Common myeloid progenitor, CD34-positive (primary cell): ENCODE data around the gene MEAK7.

Source experiments
- CTCF ChIA-PET: fragments of 350-600 bp; sonication (Branson Sonifier 250); formaldehyde crosslinking; loops from one replicate; lab custom pipeline; 2021; ENCODE audit warnings: antibody characterized with exemption; lab: Charles Lee
- POLR2A ChIA-PET: fragments of 350-600 bp; sonication (Branson Sonifier 250); formaldehyde crosslinking; loops from one replicate; lab custom pipeline; 2021; ENCODE audit warnings: antibody characterized with exemption; lab: Charles Lee
- DNase-seq, 3 donors: peaks; one replicate each; pipeline versions ENCODE4 v3.0.0 to v3.0.0-alpha.2; 2013
- H3K27ac ChIP-seq, 2 experiments: 1 replicate in 1 of 2; 2 replicates in 1 of 2; pipeline ENCODE4 v1.7.0; 2013; ENCODE audit warnings: inconsistent platforms in 2 of 2, low read length in 2 of 2, mild to moderate bottlenecking in 2 of 2, low read depth in 1 of 2, moderate library complexity in 1 of 2; ENCODE audit not compliant: severe bottlenecking in 2 of 2, insufficient read depth in 1 of 2, poor library complexity in 1 of 2
- H3K27me3 ChIP-seq, 5 experiments: replicated peaks in 2 of 5; 1 replicate in 3 of 5; 2 replicates in 2 of 5; pipeline versions ENCODE4 v1.6.1 to v1.7.0; 2013; ENCODE audit warnings: low read length in 4 of 5, mild to moderate bottlenecking in 2 of 5, moderate library complexity in 2 of 5, inconsistent platforms in 1 of 5; ENCODE audit not compliant: insufficient read depth in 5 of 5, control insufficient read depth in 4 of 5
- H3K36me3 ChIP-seq, 4 experiments: 1 replicate in 2 of 4; 2 replicates in 2 of 4; pipeline versions ENCODE4 v1.6.1 to v1.7.0; 2013; ENCODE audit warnings: low read length in 3 of 4, control low read depth in 1 of 4, mild to moderate bottlenecking in 1 of 4; ENCODE audit not compliant: control insufficient read depth in 4 of 4, insufficient read depth in 4 of 4
- H3K4me1 ChIP-seq, 4 experiments: 1 replicate in 3 of 4; 2 replicates in 1 of 4; pipeline versions ENCODE4 v1.6.1 to v1.7.1; 2013; ENCODE audit warnings: low read length in 3 of 4, mild to moderate bottlenecking in 3 of 4, control low read depth in 1 of 4, inconsistent platforms in 1 of 4, moderate library complexity in 1 of 4; ENCODE audit not compliant: control insufficient read depth in 4 of 4, insufficient read depth in 4 of 4; ENCODE audit errors: control extremely low read depth in 1 of 4
- H3K4me3 ChIP-seq, 7 experiments: 1 replicate in 4 of 7; 2 replicates in 3 of 7; pipeline versions ENCODE4 v1.5.1 to v1.7.0; 2013; ENCODE audit warnings: mild to moderate bottlenecking in 7 of 7, low read length in 6 of 7, moderate library complexity in 6 of 7, inconsistent platforms in 2 of 7, low read depth in 2 of 7, control low read depth in 1 of 7; ENCODE audit not compliant: insufficient read depth in 4 of 7, control insufficient read depth in 1 of 7; ENCODE audit errors: extremely low read depth in 1 of 7
- H3K9me3 ChIP-seq, 5 experiments: 1 replicate in 4 of 5; 2 replicates in 1 of 5; pipeline versions ENCODE4 v1.6.1 to v1.7.1; 2013; ENCODE audit warnings: low read length in 4 of 5, mild to moderate bottlenecking in 2 of 5, inconsistent platforms in 1 of 5, low read depth in 1 of 5, moderate library complexity in 1 of 5; ENCODE audit not compliant: control insufficient read depth in 4 of 5, insufficient read depth in 2 of 5; ENCODE audit errors: control extremely low read depth in 1 of 5
- WGBS: methylation state at CpG from one replicate; pipeline ENCODE4 v1.1.5; 2013; ENCODE audit not compliant: insufficient coverage; 5-methylcytosine and 5-hydroxymethylcytosine counted together

MEAK7 gene

GRCh38 chr16:84540194-84540593 is 35.7 kb upstream of the MEAK7 start:
- POLR2A ChIA-PET, result no interaction called here
- H3K9me3 ChIP-seq, result no peaks in the 10 kb centered on the region

GRCh38 chr16:84538222-84538840 is 33.9 kb upstream of the MEAK7 start:
- Histone ChIP-seq H3K27me3 (no peaks in the 10 kb centered on the region), H3K36me3 (no peaks in the 10 kb centered on the region), H3K4me3 (no peak overlapping the region), H3K4me1 (peaks cover 0 to under 1% (median 0%) of the 10 kb centered on the region in 4 experiments), H3K27ac (peak overlapping the region in 1 of 2 experiments; percentile 32), H3K9me3 (no peaks in the 10 kb centered on the region)
- ChIA-PET POLR2A (no interaction called here), CTCF (no interaction called here)
- 97% methylated on average over 5 of the region's 6 CpGs for WGBS
- no peak for DNase-seq

More at GRCh38 chr16:84540194-84540593, 35.7 kb upstream of the MEAK7 start:
- H3K36me3 ChIP-seq, result no peaks in the 10 kb centered on the region
- peaks cover 0 to 14% (median 9%) of the 10 kb centered on the region in 4 experiments for H3K4me1 ChIP-seq
- CTCF ChIA-PET, result interaction anchor here (1.1 to 1.2 kb wide), 3 partner anchors 12 to 28 kb away, joined by 3 to 5 read pairs (median 3); no protein-coding TSS in a partner anchor
- no peak for DNase-seq
- H3K27me3 ChIP-seq, result no peaks in the 10 kb centered on the region
- no peak overlapping the region for H3K4me3 ChIP-seq
- no peak overlapping the region for H3K27ac ChIP-seq
- 97% methylated on average over 4 of the region's 4 CpGs for WGBS

GRCh38 chr16:84537491-84538151 is 33.2 kb upstream of the MEAK7 start:
- H3K9me3 ChIP-seq, result no peaks in the 10 kb centered on the region
- peaks cover 0 to 7% (median 3%) of the 10 kb centered on the region in 4 experiments for H3K4me1 ChIP-seq
- POLR2A ChIA-PET, result no interaction called here
- no peaks in the 10 kb centered on the region for H3K27me3 ChIP-seq
- WGBS, result 80% methylated on average over 10 of the region's 11 CpGs
- no peaks in the 10 kb centered on the region for H3K36me3 ChIP-seq
- H3K4me3 ChIP-seq, result no peak overlapping the region
- H3K27ac ChIP-seq, result peak overlapping the region in 1 of 2 experiments; percentile 32
- no peak for DNase-seq
- CTCF ChIA-PET, result no interaction called here

- WGBS, result 96% methylated on average over 5 of the region's 9 CpGs
- POLR2A ChIA-PET, result no interaction called here
Observed at GRCh38 chr16:84535851-84536250, 31.4 kb upstream of the MEAK7 start.

GRCh38 chr16:84535408-84535807 is 30.9 kb upstream of the MEAK7 start:
- H3K9me3 ChIP-seq, result no peaks in the 10 kb centered on the region
- peaks cover 0 to 19% (median 11%) of the 10 kb centered on the region in 4 experiments for H3K4me1 ChIP-seq
- CTCF ChIA-PET, result no interaction called here
- POLR2A ChIA-PET, result no interaction called here
- H3K27me3 ChIP-seq, result no peaks in the 10 kb centered on the region
- H3K27ac ChIP-seq, result no peak overlapping the region
- no peaks in the 10 kb centered on the region for H3K36me3 ChIP-seq
- DNase-seq, result no peak
- 89% methylated on average over 3 of the region's 6 CpGs for WGBS
- no peak overlapping the region for H3K4me3 ChIP-seq

More at GRCh38 chr16:84535851-84536250, 31.4 kb upstream of the MEAK7 start:
- DNase-seq, result no peak
- H3K27me3 ChIP-seq, result no peaks in the 10 kb centered on the region
- no peak overlapping the region for H3K4me3 ChIP-seq
- peaks cover 0 to 19% (median 11%) of the 10 kb centered on the region in 4 experiments for H3K4me1 ChIP-seq
- H3K36me3 ChIP-seq, result no peaks in the 10 kb centered on the region
- no peak overlapping the region for H3K27ac ChIP-seq
- CTCF ChIA-PET, result no interaction called here
- no peaks in the 10 kb centered on the region for H3K9me3 ChIP-seq

- ChIA-PET POLR2A (no interaction called here), CTCF (no interaction called here)
- WGBS, result 100% methylated on average over 5 of the region's 5 CpGs
- no peak overlapping the region for H3K4me3 ChIP-seq
- peaks cover 0 to 19% (median 11%) of the 10 kb centered on the region in 4 experiments for H3K4me1 ChIP-seq
- no peaks in the 10 kb centered on the region for H3K27me3 ChIP-seq
- H3K36me3 ChIP-seq, result no peaks in the 10 kb centered on the region
- H3K9me3 ChIP-seq, result peaks cover 0 to 4% (median 0%) of the 10 kb centered on the region in 5 experiments
- DNase-seq, result no peak
- no peak overlapping the region for H3K27ac ChIP-seq
Observed at GRCh38 chr16:84534815-84535214, 30.4 kb upstream of the MEAK7 start.
